BLaER1 (cell line): ENCODE measurements around the gene HINFP.
"Not testable (repeated sequence)": the region's sequence is repeated elsewhere in the genome, so short reads cannot be mapped to it uniquely, and the experiment has no call there.

Source experiments
- H3K27ac ChIP-seq: shearing (Covaris generic); formaldehyde crosslinking; 2 replicates; pipeline ENCODE4 v1.8.1; 2022
- H3K27me3 ChIP-seq: shearing (Covaris generic); formaldehyde crosslinking; 2 replicates; pipeline ENCODE4 v1.8.1; 2022
- H3K36me3 ChIP-seq: shearing (Covaris generic); formaldehyde crosslinking; 2 replicates; pipeline ENCODE4 v1.8.1; 2022
- H3K4me1 ChIP-seq: shearing (Covaris generic); formaldehyde crosslinking; 2 replicates; pipeline ENCODE4 v1.8.1; 2022
- H3K4me2 ChIP-seq: shearing (Covaris generic); formaldehyde crosslinking; 2 replicates; pipeline ENCODE4 v1.8.1; 2022
- H3K4me3 ChIP-seq: shearing (Covaris generic); formaldehyde crosslinking; 2 replicates; pipeline ENCODE4 v1.8.1; 2022
- H3K9ac ChIP-seq: shearing (Covaris generic); formaldehyde crosslinking; 2 replicates; pipeline ENCODE4 v1.8.1; 2022
- H3K9me3 ChIP-seq: shearing (Covaris generic); formaldehyde crosslinking; 2 replicates; pipeline ENCODE4 v1.8.1; 2022
- H4K20me1 ChIP-seq: shearing (Covaris generic); formaldehyde crosslinking; 2 replicates; pipeline ENCODE4 v1.8.1; 2022
- Cebpa-rat ChIP-seq: shearing (Covaris generic); IDR thresholded peaks from 2 replicates; pipeline ENCODE4 v1.8.1; 2022

The HINFP gene

DNA sequence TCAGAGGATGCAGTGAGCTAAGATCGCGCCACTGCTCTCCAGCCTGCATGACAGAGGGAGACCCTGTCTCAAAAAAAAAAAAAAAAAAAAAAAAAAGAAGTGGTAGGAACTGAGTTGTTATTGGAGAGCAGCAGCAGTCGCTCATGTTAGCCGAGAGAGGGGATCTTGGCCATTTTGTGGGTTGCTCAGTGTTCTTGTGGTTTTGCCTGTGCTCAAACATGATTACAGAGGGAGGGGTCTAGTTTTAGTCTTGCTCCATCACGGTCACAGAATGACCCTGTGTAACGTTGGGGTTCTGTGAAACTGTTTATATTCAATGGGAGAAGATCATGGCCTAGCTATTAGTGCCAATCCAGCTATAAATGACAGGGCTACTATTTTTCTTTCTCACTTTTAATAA, 21.7 kb upstream of the HINFP start:
- no peak overlapping the region; the same call in 1 of the 2 replicates for H3K9ac ChIP-seq
- H3K9me3 ChIP-seq, result no peaks in the 10 kb centered on the region
- peaks cover 33% of the 10 kb centered on the region for H3K36me3 ChIP-seq
- H3K4me2 ChIP-seq, result peak overlapping the region; percentile 91
- peaks cover 59% of the 10 kb centered on the region for H3K4me1 ChIP-seq
- H3K27ac ChIP-seq, result no peak overlapping the region
- TF ChIP-seq Cebpa-rat, result no peak
- H3K27me3 ChIP-seq, result no peaks in the 10 kb centered on the region
- H3K4me3 ChIP-seq, result peak overlapping the region; percentile 88; the same call in 1 of the 2 replicates
- H4K20me1 ChIP-seq, result peaks cover 5% of the 10 kb centered on the region; the same call in 1 of the 2 replicates

- Histone ChIP-seq H3K36me3 (peaks cover 33% of the 10 kb centered on the region), H3K4me2 (peak overlapping the region; percentile 91), H3K27me3 (no peaks in the 10 kb centered on the region), H3K4me3 (peak overlapping the region; percentile 88), H3K27ac (peak overlapping the region; percentile 94; the same call in 1 of the 2 replicates), H3K4me1 (peaks cover 65% of the 10 kb centered on the region), H4K20me1 (no peaks in the 10 kb centered on the region), H3K9me3 (no peaks in the 10 kb centered on the region), H3K9ac (peak overlapping the region; percentile 84)
- no peak for TF ChIP-seq Cebpa-rat
These were observed 21.0 kb upstream of the HINFP start for GRCh38 chr11:119100246-119100970.

DNA sequence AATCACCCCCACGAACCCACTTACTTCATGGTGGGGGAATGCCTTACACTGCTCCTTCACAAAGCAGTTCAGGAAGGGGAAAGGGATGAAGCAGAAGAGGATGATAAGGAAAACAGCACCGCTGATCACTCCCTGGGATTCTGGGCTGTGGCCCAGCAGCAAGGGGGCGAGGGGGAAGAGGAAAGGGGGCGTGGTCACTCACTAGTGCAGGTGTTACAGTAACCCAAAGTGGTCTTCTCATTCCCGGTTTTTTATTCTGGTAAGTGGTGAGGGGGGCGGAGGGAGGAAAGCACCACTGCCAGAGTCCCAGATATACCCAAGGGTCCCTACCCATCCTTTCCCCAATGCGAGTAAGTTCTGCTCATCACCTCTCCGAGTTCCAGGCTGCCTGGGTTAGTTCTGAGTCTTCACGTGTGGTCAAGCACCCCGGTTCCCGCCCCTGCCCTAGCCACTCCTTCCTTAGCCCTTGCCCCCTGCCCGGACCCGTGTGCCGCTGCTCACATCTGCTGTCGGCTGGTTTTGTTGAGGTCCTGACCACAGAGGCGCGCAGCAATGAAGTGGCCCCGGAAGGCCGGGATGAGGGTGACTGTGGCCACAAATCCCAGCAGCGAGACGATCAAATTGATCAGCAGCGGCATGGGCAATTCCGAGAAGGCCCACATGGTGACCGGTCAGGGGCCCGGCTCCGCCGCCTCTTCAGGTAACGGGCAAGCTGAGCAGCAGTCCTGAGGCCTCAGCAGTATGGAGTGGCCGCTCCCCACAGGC, 20.2 kb upstream of the HINFP start:
- no peaks in the 10 kb centered on the region for H3K27me3 ChIP-seq
- peaks cover 32% of the 10 kb centered on the region for H3K36me3 ChIP-seq
- H3K4me2 ChIP-seq, result peak overlapping the region; percentile 91
- H3K4me1 ChIP-seq, result peaks cover 63% of the 10 kb centered on the region
- H3K4me3 ChIP-seq, result peak overlapping the region; percentile 88
- H3K9me3 ChIP-seq, result no peaks in the 10 kb centered on the region
- H3K27ac ChIP-seq, result peak overlapping the region; percentile 94
- H4K20me1 ChIP-seq, result no peaks in the 10 kb centered on the region
- no peak for TF ChIP-seq Cebpa-rat
- H3K9ac ChIP-seq, result peak overlapping the region; percentile 84

GRCh38 chr11:119101759-119102423, 19.5 kb upstream of the HINFP start, which contains the start of gene DPAGT1:
TSS of gene DPAGT1 (minus strand) at chr11:119101853. CDS start at chr11:119101655, 198 bp downstream.
- peaks cover 24% of the 10 kb centered on the region for H3K36me3 ChIP-seq
- no peaks in the 10 kb centered on the region for H4K20me1 ChIP-seq
- no peaks in the 10 kb centered on the region for H3K9me3 ChIP-seq
- peak within 1 kb of the TSS; percentile 94 for H3K27ac ChIP-seq
- H3K4me3 ChIP-seq, result peak within 1 kb of the TSS; percentile 88
- H3K9ac ChIP-seq, result peak within 1 kb of the TSS; percentile 84
- no peak for TF ChIP-seq Cebpa-rat
- peak within 1 kb of the TSS; percentile 91 for H3K4me2 ChIP-seq
- peaks cover 63% of the 10 kb centered on the region for H3K4me1 ChIP-seq
- no peaks in the 10 kb centered on the region for H3K27me3 ChIP-seq

GRCh38 chr11:119103161-119103664, 18.2 kb upstream of the HINFP start:
- peak overlapping the region; percentile 94; the same call in 1 of the 2 replicates for H3K27ac ChIP-seq
- H3K36me3 ChIP-seq, result peaks cover 11% of the 10 kb centered on the region
- H3K9ac ChIP-seq, result 0 out of 2 replicates have a peak overlapping the region, but pooled peaks have one; percentile 32
- H3K9me3 ChIP-seq, H3K27me3 ChIP-seq, H4K20me1 ChIP-seq: not testable (repeated sequence)
- H3K4me1 ChIP-seq, result peaks cover 65% of the 10 kb centered on the region
- H3K4me2 ChIP-seq, result peak overlapping the region; percentile 91
- peak overlapping the region; percentile 88 for H3K4me3 ChIP-seq

DNA sequence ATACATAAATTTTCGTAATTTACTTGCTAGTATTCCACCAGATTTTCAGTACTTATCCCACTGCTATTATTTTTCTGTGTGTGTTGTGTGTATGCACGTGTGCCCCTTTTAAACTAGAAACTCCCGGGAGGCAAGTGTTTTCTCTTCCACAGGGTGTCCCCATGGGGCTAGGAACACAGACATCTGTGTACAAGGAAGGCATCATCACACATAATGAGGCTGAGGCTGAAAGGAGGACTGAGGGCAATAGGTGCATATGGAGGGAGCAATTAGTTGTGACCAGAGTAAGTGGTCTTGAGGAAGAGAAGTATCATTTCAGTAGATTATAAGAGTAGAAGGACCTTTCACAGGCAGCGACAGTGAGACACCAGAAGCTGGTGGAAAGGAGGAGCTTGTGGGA, 17.6 kb upstream of the HINFP start:
- H3K4me1 ChIP-seq, result peaks cover 70% of the 10 kb centered on the region
- peaks cover 12% of the 10 kb centered on the region; the same call in 1 of the 2 replicates for H4K20me1 ChIP-seq
- peaks cover 6% of the 10 kb centered on the region; the same call in 1 of the 2 replicates for H3K36me3 ChIP-seq
- no peak overlapping the region for H3K4me3 ChIP-seq
- H3K9me3 ChIP-seq, result no peaks in the 10 kb centered on the region
- 0 out of 2 replicates have a peak overlapping the region, but pooled peaks have one; percentile 18 for H3K27ac ChIP-seq
- TF ChIP-seq Cebpa-rat, result no peak
- peak overlapping the region; percentile 91 for H3K4me2 ChIP-seq
- 0 out of 2 replicates have a peak overlapping the region, but pooled peaks have one; percentile 51 for H3K9ac ChIP-seq
- no peaks in the 10 kb centered on the region for H3K27me3 ChIP-seq

DNA sequence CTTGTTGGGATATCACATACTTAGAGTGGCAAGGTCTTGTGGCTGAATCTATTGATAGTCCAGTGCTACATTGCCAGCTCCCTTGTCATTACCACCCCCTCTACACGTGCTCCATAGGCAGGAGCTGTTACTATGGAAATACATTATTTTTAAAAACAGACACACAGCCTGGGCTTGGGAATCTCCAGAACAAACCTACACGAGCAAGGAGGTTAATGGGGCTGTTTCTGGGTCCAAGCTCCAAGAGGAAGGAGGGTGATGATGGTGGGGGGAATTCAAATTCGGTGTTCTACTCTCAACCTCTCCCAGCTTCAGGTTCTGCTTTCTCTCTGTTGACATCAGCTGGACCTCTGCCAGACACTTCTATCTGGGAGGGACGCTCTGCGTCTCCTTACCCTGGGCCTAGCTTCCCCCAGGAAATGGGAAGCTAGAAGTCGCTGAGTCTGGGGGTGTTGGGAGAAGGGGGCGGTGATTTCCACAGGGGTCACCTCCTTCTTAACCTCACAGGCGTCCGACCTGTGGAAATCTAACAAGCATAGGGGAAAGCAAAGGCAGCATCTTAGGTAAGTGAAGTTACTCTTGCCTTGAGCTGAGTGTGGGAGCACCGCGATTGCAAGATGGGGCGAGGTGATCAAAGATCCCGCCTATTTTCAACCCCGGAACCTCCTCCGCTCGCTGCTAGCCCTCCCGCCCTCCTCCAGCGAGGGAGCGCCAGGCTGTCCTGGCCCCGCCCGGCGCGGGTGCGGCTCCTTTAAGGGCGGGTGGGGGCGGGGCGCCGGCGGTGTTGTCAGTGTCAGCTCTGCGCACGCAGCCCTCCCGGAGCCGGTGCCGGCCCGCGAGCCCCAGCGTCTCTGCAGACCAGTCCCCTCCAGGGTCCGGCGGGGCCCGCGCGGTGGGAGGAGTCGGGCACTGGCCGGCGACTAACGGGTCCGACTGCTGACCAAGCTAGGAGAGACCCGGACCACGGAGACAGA, 14.5 kb upstream of the HINFP start, which contains the start of gene C2CD2L:
C2CD2L (plus strand) TSS at position 781 of the 974 bp plus-strand sequence. CDS start 398 bp downstream, outside the sequence.
- TF ChIP-seq Cebpa-rat, result no peak
- no peaks in the 10 kb centered on the region for H3K27me3 ChIP-seq
- H3K9me3 ChIP-seq, result no peaks in the 10 kb centered on the region
- H3K4me1 ChIP-seq, result peaks cover 65% of the 10 kb centered on the region
- H3K4me2 ChIP-seq, result peak within 1 kb of the TSS; percentile 99
- H3K36me3 ChIP-seq, result peaks cover 23% of the 10 kb centered on the region
- peaks cover 18% of the 10 kb centered on the region; the same call in 1 of the 2 replicates for H4K20me1 ChIP-seq
- peak within 1 kb of the TSS; percentile 91 for H3K4me3 ChIP-seq
- peak within 1 kb of the TSS; percentile 88 for H3K9ac ChIP-seq
- H3K27ac ChIP-seq, result peak within 1 kb of the TSS; percentile 63

- no peaks in the 10 kb centered on the region for H3K9me3 ChIP-seq
- H3K9ac ChIP-seq, result peak overlapping the region; percentile 88
- peaks cover 18% of the 10 kb centered on the region; the same call in 1 of the 2 replicates for H4K20me1 ChIP-seq
- peak overlapping the region; percentile 63 for H3K27ac ChIP-seq
- H3K4me1 ChIP-seq, result peaks cover 61% of the 10 kb centered on the region
- H3K4me3 ChIP-seq, result peak overlapping the region; percentile 91
- peak overlapping the region; percentile 99 for H3K4me2 ChIP-seq
- peaks cover 31% of the 10 kb centered on the region for H3K36me3 ChIP-seq
- no peaks in the 10 kb centered on the region for H3K27me3 ChIP-seq
- no peak for TF ChIP-seq Cebpa-rat
These were observed 13.7 kb upstream of the HINFP start for GRCh38 chr11:119107538-119108145.
